Gastrocnemius medialis (tissue), 4 donors: Measurements from ENCODE around the gene GRIA3. TPM values are rescaled to one million over a fixed set of nuclear protein-coding genes. Genes with fewer than 3 reads are reported as not detected.
A peak's percentile ranks its signal among the peaks of the same experiment; 100 is the strongest.

Experiments
- ATAC-seq, 2 donors: fragments of 150-250 bp; one replicate each; pipeline ENCODE4 v1.9.1; 2016
- DNase-seq, 2 donors: peaks; one replicate each; pipeline ENCODE4 v3.0.0-alpha.2; 2019
- H3K27ac ChIP-seq, 4 donors: fragments of 200-600 bp; sonication (generic); 1 replicate in 1 of 4; 2 replicates in 3 of 4; pipeline ENCODE4 v1.5.1; 2016 to 2018; ENCODE audit warnings: mild to moderate bottlenecking in 2 of 4, moderate library complexity in 1 of 4
- H3K27me3 ChIP-seq, 3 donors: fragments of 200-600 bp; sonication (generic) in 2 of 3; 1 replicate in 1 of 3; 2 replicates in 2 of 3; pipeline versions ENCODE4 v1.5.1 to v1.6.0; 2016 to 2019; ENCODE audit warnings: mild to moderate bottlenecking in 1 of 3, moderate library complexity in 1 of 3
- H3K36me3 ChIP-seq, 2 donors: fragments of 200-600 bp; sonication (generic) in 1 of 2; one replicate each; pipeline ENCODE4 v1.5.1; 2017 to 2018
- H3K4me1 ChIP-seq, 2 donors: fragments of 200-600 bp; sonication (generic) in 1 of 2; one replicate each; pipeline ENCODE4 v1.5.1; 2016 to 2017; ENCODE audit warnings: mild to moderate bottlenecking in 2 of 2
- H3K4me3 ChIP-seq, 4 donors: fragments of 200-600 bp; sonication (generic) in 3 of 4; 1 replicate in 1 of 4; 2 replicates in 3 of 4; pipeline ENCODE4 v1.5.1; 2016 to 2019; ENCODE audit warnings: mild to moderate bottlenecking in 2 of 4
- H3K9me3 ChIP-seq, 3 donors: fragments of 200-600 bp; sonication (generic) in 2 of 3; 1 replicate in 1 of 3; 2 replicates in 2 of 3; pipeline ENCODE4 v1.5.1; 2016 to 2019
- CTCF ChIP-seq, 5 experiments: fragments of 450-650 bp in 3 of 5; fragments of 200-600 bp in 2 of 5; sonication (generic) in 2 of 5; IDR thresholded peaks in 4 of 5; conservative IDR thresholded peaks in 1 of 5; 1 replicate in 4 of 5; 2 replicates in 1 of 5; pipeline ENCODE4 v1.5.1; 2016 to 2019; ENCODE audit warnings: antibody characterized with exemption in 5 of 5, mild to moderate bottlenecking in 3 of 5, moderate library complexity in 3 of 5
- POLR2A ChIP-seq, 2 donors: fragments of 450-650 bp; IDR thresholded peaks; one replicate each; pipeline ENCODE4 v1.6.1; 2017; ENCODE audit warnings: antibody characterized with exemption in 2 of 2, mild to moderate bottlenecking in 2 of 2, moderate library complexity in 2 of 2
- in situ Hi-C, 4 donors: fragments of 200-750 bp; cut with MboI; loops; one replicate each; pipeline versions ENCODE4 v1.15.0 to v1.8.0; 2017; ENCODE audit warnings: low sequenced_read_pairs in 4 of 4
- intact Hi-C: fragments of 100-400 bp; cut with DNase I; formaldehyde crosslinking; loops from one replicate; pipeline ENCODE4 v1.15.1; 2023; ENCODE audit warnings: low total_unique reads
- total RNA-seq, 4 donors: library from RNA; depleted of rRNA; stranded (reverse); fragments of >200 nt; gene quantifications; one replicate each; pipeline versions ENCODE4 v1.1.0 to v1.2.3, GENCODE V29; 2016

The GRIA3 gene
- total RNA-seq, 4 donors from 2014 or later, result 0.05 to 0.24 (median 0.09) TPM; not detected in 1

- intact Hi-C loops, result no loop called here
- H3K27ac ChIP-seq, result no peak overlapping the region
- no peak for ATAC-seq
Measured at GRCh38 chrX:123217728-123218127, 33.6 kb downstream of the GRIA3 start.

GRCh38 chrX:123219916-123220315 is 35.8 kb downstream of the GRIA3 start:
- Histone ChIP-seq H3K27ac (no peak overlapping the region), H3K36me3 (no peaks in the 10 kb centered on the region), H3K4me3 (no peak overlapping the region), H3K4me1 (no peaks in the 10 kb centered on the region), H3K27me3 (no peaks in the 10 kb centered on the region), H3K9me3 (no peaks in the 10 kb centered on the region)
- peak in 1 of 2 donors; percentile 10 for DNase-seq
- no peak for ATAC-seq
- in situ Hi-C loops (no loop called here), intact Hi-C loops (no loop called here)
- TF ChIP-seq CTCF (IDR thresholded peaks at IDR 0.05 in 4 of 5, conservative IDR thresholded peaks at IDR 0.05 in 1 of 5), result no peak
- no peak for TF ChIP-seq POLR2A (IDR thresholded peaks at IDR 0.05)

More at GRCh38 chrX:123217728-123218127, 33.6 kb downstream of the GRIA3 start:
- Histone ChIP-seq H3K4me1 (no peaks in the 10 kb centered on the region), H3K9me3 (no peaks in the 10 kb centered on the region), H3K4me3 (no peak overlapping the region), H3K36me3 (no peaks in the 10 kb centered on the region), H3K27me3 (no peaks in the 10 kb centered on the region)
- DNase-seq, result no peak
- in situ Hi-C loops, result no loop called here
- TF ChIP-seq CTCF (IDR thresholded peaks at IDR 0.05 in 4 of 5, conservative IDR thresholded peaks at IDR 0.05 in 1 of 5), result no peak
- no peak for TF ChIP-seq POLR2A (IDR thresholded peaks at IDR 0.05)

- H3K4me3 ChIP-seq, result no peak overlapping the region
- in situ Hi-C loops, result no loop called here
- no peak overlapping the region for H3K27ac ChIP-seq
- H3K4me1 ChIP-seq, result no peaks in the 10 kb centered on the region
- no peak for ATAC-seq
- intact Hi-C loops, result no loop called here
- DNase-seq, result no peak
- no peaks in the 10 kb centered on the region for H3K9me3 ChIP-seq
- H3K27me3 ChIP-seq, result no peaks in the 10 kb centered on the region
- TF ChIP-seq CTCF (IDR thresholded peaks at IDR 0.05 in 4 of 5, conservative IDR thresholded peaks at IDR 0.05 in 1 of 5), result no peak
- no peak for TF ChIP-seq POLR2A (IDR thresholded peaks at IDR 0.05)
- H3K36me3 ChIP-seq, result no peaks in the 10 kb centered on the region
Measured at GRCh38 chrX:123222920-123223319, 38.8 kb downstream of the GRIA3 start.

GRCh38 chrX:123223409-123223808 is 39.3 kb downstream of the GRIA3 start:
- DNase-seq, result no peak
- Histone ChIP-seq H3K36me3 (no peaks in the 10 kb centered on the region), H3K4me1 (no peaks in the 10 kb centered on the region), H3K4me3 (no peak overlapping the region), H3K9me3 (no peaks in the 10 kb centered on the region), H3K27ac (no peak overlapping the region), H3K27me3 (no peaks in the 10 kb centered on the region)
- intact Hi-C loops, result no loop called here
- ATAC-seq, result no peak
- in situ Hi-C loops, result no loop called here
- TF ChIP-seq POLR2A (IDR thresholded peaks at IDR 0.05) (no peak), CTCF (IDR thresholded peaks at IDR 0.05 in 4 of 5, conservative IDR thresholded peaks at IDR 0.05 in 1 of 5) (no peak)

- in situ Hi-C loops, result no loop called here
- ATAC-seq, result no peak
- TF ChIP-seq CTCF (IDR thresholded peaks at IDR 0.05 in 4 of 5, conservative IDR thresholded peaks at IDR 0.05 in 1 of 5) (no peak), POLR2A (IDR thresholded peaks at IDR 0.05) (no peak)
- Histone ChIP-seq H3K27me3 (no peaks in the 10 kb centered on the region), H3K4me3 (no peak overlapping the region), H3K9me3 (no peaks in the 10 kb centered on the region), H3K36me3 (no peaks in the 10 kb centered on the region), H3K4me1 (no peaks in the 10 kb centered on the region), H3K27ac (no peak overlapping the region)
- DNase-seq, result no peak
- intact Hi-C loops, result no loop called here
Measured at GRCh38 chrX:123223859-123224258, 39.8 kb downstream of the GRIA3 start.
